HFFc6 (cell line): ENCODE data around the gene STK40. TPM values are rescaled to one million over a fixed set of nuclear protein-coding genes. Genes with fewer than 3 reads are reported as not detected.

Experiments
- DNase-seq: peaks from one replicate; pipeline ENCODE4 v3.0.0-alpha.2; 2018
- H3K27ac Mint-ChIP-seq: 2 replicates; pipeline ENCODE4 v1.8.0; 2020; ENCODE audit warnings: mild to moderate bottlenecking, mixed read lengths
- H3K27me3 Mint-ChIP-seq: 2 replicates; pipeline ENCODE4 v1.8.0; 2021; ENCODE audit warnings: mild to moderate bottlenecking, moderate library complexity, mixed read lengths; ENCODE audit not compliant: insufficient read depth
- H3K36me3 Mint-ChIP-seq: 2 replicates; pipeline ENCODE4 v1.8.0; 2021; ENCODE audit warnings: low read depth, mixed read lengths
- H3K4me1 Mint-ChIP-seq: 2 replicates; pipeline ENCODE4 v1.8.0; 2020; ENCODE audit warnings: low read depth, mixed read lengths
- H3K4me3 Mint-ChIP-seq: 2 replicates; pipeline ENCODE4 v1.8.0; 2020; ENCODE audit warnings: mild to moderate bottlenecking, moderate library complexity, mixed read lengths
- H3K9me3 Mint-ChIP-seq: 2 replicates; pipeline ENCODE4 v1.8.0; 2020; ENCODE audit warnings: mild to moderate bottlenecking, mixed read lengths
- CTCF ChIP-seq: fragments of 200-600 bp; sonication (generic); IDR thresholded peaks from 2 replicates; pipeline ENCODE4 v1.5.0; 2021; ENCODE audit warnings: antibody characterized with exemption, mild to moderate bottlenecking
- total RNA-seq, 6 experiments: library from RNA; stranded (reverse); fragmentation: NEBNext Ultra II Directional; extraction: Animal tissue kit (Norgen Biotek cat#: 25700); gene quantifications; 2 replicates in 1 of 6; 3 replicates in 5 of 6; pipeline ENCODE4 v1.2.3, GENCODE V29; 2021

Gene STK40
- total RNA-seq, 6 experiments from 2014 or later = 24.1 to 26.5 (median 25.1) TPM

GRCh38 chr1:36381405-36381804, 4.3 kb downstream of the STK40 start:
- Mint-ChIP-seq H3K9me3 (no peaks in the 10 kb centered on the region), H3K27me3 (peaks cover 7% of the 10 kb centered on the region), H3K4me3 (no peak overlapping the region), H3K27ac (peak overlapping the region; percentile 46), H3K4me1 (peaks cover 51% of the 10 kb centered on the region), H3K36me3 (peaks cover 14% of the 10 kb centered on the region)
- no peak for DNase-seq
- no peak for TF ChIP-seq CTCF

GRCh38 chr1:36380782-36381181, 4.9 kb downstream of the STK40 start:
- H3K4me3 Mint-ChIP-seq = no peak overlapping the region
- peaks cover 14% of the 10 kb centered on the region for H3K36me3 Mint-ChIP-seq
- no peak for TF ChIP-seq CTCF
- no peaks in the 10 kb centered on the region for H3K9me3 Mint-ChIP-seq
- H3K27ac Mint-ChIP-seq = peak overlapping the region; percentile 3
- H3K27me3 Mint-ChIP-seq = peaks cover 7% of the 10 kb centered on the region
- no peak for DNase-seq
- H3K4me1 Mint-ChIP-seq = peaks cover 57% of the 10 kb centered on the region

- no peak for DNase-seq
- Mint-ChIP-seq H3K27me3 (peaks cover 7% of the 10 kb centered on the region), H3K9me3 (no peaks in the 10 kb centered on the region), H3K27ac (peak overlapping the region; percentile 3; the same call in 1 of the 2 replicates), H3K4me1 (peaks cover 58% of the 10 kb centered on the region), H3K4me3 (no peak overlapping the region), H3K36me3 (peaks cover 14% of the 10 kb centered on the region)
- TF ChIP-seq CTCF = no peak
These were observed 5.5 kb downstream of the STK40 start for GRCh38 chr1:36380143-36380619.

- Mint-ChIP-seq H3K27me3 (no peaks in the 10 kb centered on the region; the same call in 1 of the 2 replicates), H3K36me3 (peaks cover 10% of the 10 kb centered on the region), H3K4me1 (peaks cover 59% of the 10 kb centered on the region), H3K9me3 (no peaks in the 10 kb centered on the region), H3K4me3 (no peak overlapping the region), H3K27ac (peak overlapping the region; percentile 52; the same call in 1 of the 2 replicates)
- no peak for DNase-seq
- TF ChIP-seq CTCF = no peak
These were observed 7.8 kb downstream of the STK40 start for GRCh38 chr1:36377791-36378492.

- Mint-ChIP-seq H3K27ac (peak overlapping the region; percentile 98), H3K4me1 (peaks cover 68% of the 10 kb centered on the region), H3K9me3 (no peaks in the 10 kb centered on the region), H3K36me3 (peaks cover 6% of the 10 kb centered on the region), H3K27me3 (peaks cover 2% of the 10 kb centered on the region; the same call in 1 of the 2 replicates), H3K4me3 (peak overlapping the region; percentile 81)
- TF ChIP-seq CTCF = no peak
- no peak for DNase-seq
These were observed 13.1 kb downstream of the STK40 start for GRCh38 chr1:36372617-36373016.
